ENCODE data around the gene SPDYC.

The SPDYC gene

GRCh38 chr11:65214212-65214845 lies 44.3 kb downstream of the SPDYC start:
- H3K27ac ChIP-seq: no peak overlapping the region
- TF ChIP-seq CTCF (IDR thresholded peaks at IDR 0.05): no peak
- no peak overlapping the region for H2AFZ ChIP-seq
- H3K27me3 ChIP-seq (ENCODE audit: control insufficient read depth, insufficient read depth, low read length): no peaks in the 10 kb centered on the region
- no peaks in the 10 kb centered on the region for H3K79me2 ChIP-seq
- no peaks in the 10 kb centered on the region for H3K36me3 ChIP-seq (ENCODE audit: control insufficient read depth, insufficient read depth, low read length)
- H3K9ac ChIP-seq: no peak overlapping the region
- peaks cover 5% of the 10 kb centered on the region for H3K4me1 ChIP-seq
- no peak overlapping the region for H3K4me2 ChIP-seq (ENCODE audit: low read length)
- no peaks in the 10 kb centered on the region for H3K9me3 ChIP-seq (ENCODE audit: control insufficient read depth, low read length)
- H3K4me3 ChIP-seq (ENCODE audit: low read depth, low read length): no peak overlapping the region

DNA sequence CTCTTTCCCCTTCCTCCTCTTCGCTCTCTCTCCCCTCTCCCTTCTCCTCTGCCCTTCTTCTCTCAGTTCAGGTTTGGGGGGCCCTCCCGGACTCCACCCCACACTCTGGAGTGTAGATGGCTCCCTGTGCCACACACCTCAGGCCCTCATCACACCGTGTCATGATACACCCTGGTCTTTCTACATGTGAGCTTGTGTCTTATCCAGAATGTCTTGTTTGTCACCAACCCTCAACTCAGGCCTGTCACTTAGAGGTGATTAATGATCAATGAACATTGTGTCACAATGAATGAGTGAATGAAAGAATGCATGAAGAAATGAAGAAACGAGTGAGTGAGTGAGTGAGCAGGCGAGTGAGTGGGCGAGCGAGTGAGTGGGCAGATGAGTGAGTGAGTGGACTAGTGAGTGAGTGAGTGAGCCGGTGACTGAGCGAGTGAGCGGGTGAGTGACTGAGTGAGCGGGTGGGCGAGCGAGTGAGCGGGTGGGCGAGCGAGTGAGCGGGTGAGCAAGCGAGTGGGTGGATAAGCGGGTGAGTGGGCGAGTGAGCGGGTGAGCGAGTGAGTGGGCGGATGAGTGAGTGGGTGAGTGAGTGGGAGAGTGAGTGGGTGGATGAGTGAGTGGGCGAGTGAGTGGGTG lies 45.5 kb downstream of the SPDYC start:
- Histone ChIP-seq H3K4me3 (ENCODE audit: low read depth, low read length) (no peak overlapping the region), H3K9ac (no peak overlapping the region), H3K79me2 (no peaks in the 10 kb centered on the region), H3K27ac (no peak overlapping the region), H3K4me2 (ENCODE audit: low read length) (no peak overlapping the region), H3K27me3 (ENCODE audit: control insufficient read depth, insufficient read depth, low read length) (no peaks in the 10 kb centered on the region), H3K9me3 (ENCODE audit: control insufficient read depth, low read length) (no peaks in the 10 kb centered on the region), H3K4me1 (peaks cover 5% of the 10 kb centered on the region), H3K36me3 (ENCODE audit: control insufficient read depth, insufficient read depth, low read length) (no peaks in the 10 kb centered on the region), H2AFZ (no peak overlapping the region)
- no peak for TF ChIP-seq CTCF (IDR thresholded peaks at IDR 0.05)

GRCh38 chr11:65216830-65217229 lies 46.8 kb downstream of the SPDYC start:
- H2AFZ ChIP-seq: no peak overlapping the region
- no peaks in the 10 kb centered on the region for H3K9me3 ChIP-seq (ENCODE audit: control insufficient read depth, low read length)
- H3K36me3 ChIP-seq (ENCODE audit: control insufficient read depth, insufficient read depth, low read length): no peaks in the 10 kb centered on the region
- H3K27me3 ChIP-seq (ENCODE audit: control insufficient read depth, insufficient read depth, low read length): no peaks in the 10 kb centered on the region
- no peak for TF ChIP-seq CTCF (IDR thresholded peaks at IDR 0.05)
- H3K79me2 ChIP-seq: no peaks in the 10 kb centered on the region
- no peak overlapping the region for H3K4me3 ChIP-seq (ENCODE audit: low read depth, low read length)
- H3K4me1 ChIP-seq: peaks cover 2% of the 10 kb centered on the region
- H3K4me2 ChIP-seq (ENCODE audit: low read length): no peak overlapping the region
- no peak overlapping the region for H3K27ac ChIP-seq
- H3K9ac ChIP-seq: no peak overlapping the region

DNA sequence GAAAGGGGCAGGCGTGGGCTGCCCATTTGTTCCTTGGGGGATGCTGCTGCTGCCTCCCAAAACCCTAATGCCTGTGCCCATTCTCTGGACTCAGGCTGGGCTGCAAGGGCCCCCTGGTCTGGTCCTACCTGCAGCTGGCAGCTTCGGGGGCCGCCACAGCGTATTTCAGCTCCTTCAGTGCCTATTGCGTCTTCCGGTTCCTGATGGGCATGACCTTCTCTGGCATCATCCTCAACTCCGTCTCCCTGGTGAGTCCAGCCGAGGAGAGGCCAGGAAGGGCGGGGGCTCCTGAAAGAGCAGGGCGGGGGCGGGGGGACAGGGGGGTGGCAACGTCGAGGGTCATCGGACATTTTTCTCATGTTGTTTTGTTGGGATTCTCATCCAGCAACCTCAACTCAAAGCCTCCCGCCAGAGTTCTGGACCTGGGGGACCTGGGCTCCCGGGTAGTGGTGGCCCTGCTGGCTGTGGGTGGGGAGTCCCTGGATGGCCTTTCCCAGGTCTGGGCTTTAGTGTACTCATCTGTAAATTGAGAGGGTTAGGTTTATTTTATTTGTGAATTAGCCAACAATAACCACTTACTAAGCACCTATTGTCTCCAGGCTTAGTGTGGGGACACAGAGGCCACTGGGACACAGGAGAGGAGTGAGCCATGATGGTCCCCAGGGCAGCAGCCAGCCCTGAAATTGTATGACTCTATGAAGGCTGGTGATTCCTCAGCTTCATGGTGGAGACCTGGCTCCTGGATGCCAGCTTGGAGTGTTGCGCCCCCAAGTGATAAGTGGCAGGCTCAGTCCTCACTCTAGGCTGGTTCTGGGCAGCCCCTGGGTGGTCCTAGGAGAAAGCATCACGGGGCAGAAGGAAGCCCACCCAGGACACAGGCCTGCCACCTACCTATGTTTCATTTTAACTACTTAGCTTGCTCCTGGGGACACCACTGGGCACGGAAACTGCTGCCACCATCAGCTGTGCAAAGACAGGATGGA lies 47.7 kb downstream of the SPDYC start:
- H3K4me2 ChIP-seq (ENCODE audit: low read length): no peak overlapping the region
- H3K27me3 ChIP-seq (ENCODE audit: control insufficient read depth, insufficient read depth, low read length): no peaks in the 10 kb centered on the region
- no peaks in the 10 kb centered on the region for H3K79me2 ChIP-seq
- no peak overlapping the region for H3K9ac ChIP-seq
- no peaks in the 10 kb centered on the region for H3K36me3 ChIP-seq (ENCODE audit: control insufficient read depth, insufficient read depth, low read length)
- no peak overlapping the region for H2AFZ ChIP-seq
- no peak overlapping the region for H3K4me3 ChIP-seq (ENCODE audit: low read depth, low read length)
- no peak overlapping the region for H3K27ac ChIP-seq
- no peaks in the 10 kb centered on the region for H3K9me3 ChIP-seq (ENCODE audit: control insufficient read depth, low read length)
- TF ChIP-seq CTCF (IDR thresholded peaks at IDR 0.05): no peak
- H3K4me1 ChIP-seq: peaks cover 2% of the 10 kb centered on the region
